Hypothalamus (tissue), 51 donors: ENCODE data around the gene TGM6.

ENCODE experiments used
- DNase-seq, 51 donors: peaks; one replicate each; lab custom pipeline; 2025; lab: John Stamatoyannopoulos, UW

The TGM6 gene

GRCh38 chr20:2480381-2480780 lies 99.7 kb downstream of the TGM6 start:
- no peak for DNase-seq
